HG02938 (cell line): ENCODE data around the gene LKAAEAR1.

Experiments used
- ATAC-seq: cut with Tn5 transposase; IDR thresholded peaks from one replicate; pipeline ENCODE4 v1.9.1; 2021; ENCODE audit warnings: mild to moderate bottlenecking, moderate library complexity; ENCODE audit not compliant: unreplicated experiment

The LKAAEAR1 gene

GRCh38 chr20:64039293-64040160 lies 44.7 kb downstream of the LKAAEAR1 start:
- ATAC-seq, result no peak

- no peak for ATAC-seq
These were observed 45.5 kb downstream of the LKAAEAR1 start for GRCh38 chr20:64038565-64039292.

GRCh38 chr20:64038224-64038564 lies 46.0 kb downstream of the LKAAEAR1 start:
- no peak for ATAC-seq

- ATAC-seq, result no peak
These were observed 46.5 kb downstream of the LKAAEAR1 start for GRCh38 chr20:64037498-64038213.

GRCh38 chr20:64037199-64037497 lies 47.0 kb downstream of the LKAAEAR1 start:
- no peak for ATAC-seq

- no peak for ATAC-seq
These were observed 47.6 kb downstream of the LKAAEAR1 start for GRCh38 chr20:64036346-64037198.

- no peak for ATAC-seq
These were observed 48.3 kb downstream of the LKAAEAR1 start, which contains the start of gene C20orf204 for GRCh38 chr20:64035933-64036345. C20orf204 (plus strand) TSS chr20:64036182; CDS start chr20:64036324, 142 bp downstream.

- ATAC-seq, result no peak
These were observed 48.9 kb downstream of the LKAAEAR1 start for GRCh38 chr20:64035066-64035932.

GRCh38 chr20:64033981-64034493 lies 50.2 kb downstream of the LKAAEAR1 start:
- ATAC-seq, result no peak
